Hepatocyte (in vitro differentiated cells): ENCODE measurements around the gene OGDH. TPM values are rescaled to one million over a fixed set of nuclear protein-coding genes. Genes with fewer than 3 reads are reported as not detected.

Experiments
- DNase-seq: peaks from one replicate; pipeline ENCODE4 v3.0.0-alpha.2; 2016; ENCODE audit warnings: low spot score
- H2AFZ ChIP-seq: fragments of 200-600 bp; sonication (generic); 2 replicates; pipeline ENCODE4 v1.6.0; 2016; ENCODE audit warnings: antibody characterized with exemption, mild to moderate bottlenecking
- H3K27ac ChIP-seq: fragments of 200-600 bp; sonication (generic); 2 replicates; pipeline ENCODE4 v1.5.1; 2016; ENCODE audit warnings: mild to moderate bottlenecking
- H3K27me3 ChIP-seq: fragments of 200-600 bp; sonication (generic); 2 replicates; pipeline ENCODE4 v1.6.1; 2016
- H3K36me3 ChIP-seq: fragments of 200-600 bp; sonication (generic); replicated peaks from 2 replicates; pipeline ENCODE4 v1.5.1; 2016; ENCODE audit warnings: low read depth; ENCODE audit not compliant: insufficient read depth
- H3K4me1 ChIP-seq: fragments of 200-600 bp; sonication (generic); 2 replicates; pipeline ENCODE4 v1.5.1; 2016; ENCODE audit warnings: mild to moderate bottlenecking, moderate library complexity; ENCODE audit not compliant: insufficient read depth
- H3K4me2 ChIP-seq: fragments of 200-600 bp; sonication (generic); 2 replicates; pipeline ENCODE4 v1.6.0; 2016
- H3K4me3 ChIP-seq: fragments of 200-600 bp; sonication (generic); 2 replicates; pipeline ENCODE4 v1.5.1; 2016; ENCODE audit warnings: mild to moderate bottlenecking
- H3K79me2 ChIP-seq: fragments of 200-600 bp; sonication (generic); 2 replicates; pipeline ENCODE4 v1.6.0; 2017; ENCODE audit warnings: mild to moderate bottlenecking
- H3K9me2 ChIP-seq: fragments of 200-600 bp; sonication (generic); replicated peaks from 2 replicates; pipeline ENCODE4 v1.6.0; 2017; ENCODE audit warnings: mild to moderate bottlenecking; ENCODE audit not compliant: insufficient read depth
- H3K9me3 ChIP-seq: fragments of 200-600 bp; sonication (generic); 2 replicates; pipeline ENCODE4 v1.5.1; 2016; ENCODE audit warnings: low read depth, mild to moderate bottlenecking
- H4K20me1 ChIP-seq: fragments of 200-600 bp; sonication (generic); 2 replicates; pipeline ENCODE4 v1.6.0; 2016; ENCODE audit warnings: mild to moderate bottlenecking; ENCODE audit not compliant: insufficient read depth, poor library complexity, severe bottlenecking
- CTCF ChIP-seq: fragments of 200-600 bp; sonication (generic); IDR thresholded peaks from 2 replicates; pipeline ENCODE4 v1.5.1; 2016; ENCODE audit warnings: antibody characterized with exemption, mild to moderate bottlenecking; ENCODE audit not compliant: poor library complexity
- EZH2 ChIP-seq: fragments of 200-600 bp; sonication (generic); IDR thresholded peaks from 2 replicates; pipeline ENCODE4 v1.6.1; 2016; ENCODE audit warnings: antibody characterized with exemption, mild to moderate bottlenecking, borderline replicate concordance
- EZH2phosphoT487 ChIP-seq: fragments of 200-600 bp; sonication (generic); IDR thresholded peaks from one replicate; pipeline ENCODE4 v1.6.1; 2018; ENCODE audit warnings: antibody characterized with exemption, mild to moderate bottlenecking, low read depth, moderate library complexity; ENCODE audit not compliant: unreplicated experiment, severe bottlenecking
- WGBS: methylation state at CpG from one replicate; pipeline ENCODE4 v1.1.6; 2016; ENCODE audit warnings: low lambda C conversion rate; ENCODE audit errors: missing lambda C conversion rate; 5-methylcytosine and 5-hydroxymethylcytosine counted together
- polyA plus RNA-seq: library from polyadenylated mRNA; unstranded; fragments of >200 nt; fragmentation: Nextera tagmentation; extraction: Ambion mirVana; gene quantifications from 2 replicates; pipeline ENCODE4 v1.2.1, GENCODE V29; 2016
- total RNA-seq: library from RNA; depleted of rRNA; stranded (reverse); fragments of >200 nt; gene quantifications from 2 replicates; pipeline ENCODE4 v1.2.3, GENCODE V29; 2014

The OGDH gene
- total and polyA plus RNA-seq, 2 experiments from 2014 or later, result 40.8 to 65.3 TPM

GRCh38 chr7:44581879-44582603 lies 24.4 kb upstream of the OGDH start, which contains the start of gene TMED4:
TMED4 (minus strand) TSS chr7:44582231; CDS start chr7:44582206, 25 bp downstream.
- Histone ChIP-seq H3K4me3 (peak within 1 kb of the TSS; percentile 53), H3K27me3 (no peaks in the 10 kb centered on the region), H3K4me1 (peaks cover 8% of the 10 kb centered on the region), H3K9me3 (no peaks in the 10 kb centered on the region), H3K27ac (peak within 1 kb of the TSS; percentile 90), H3K79me2 (peaks cover 33% of the 10 kb centered on the region), H3K4me2 (peak within 1 kb of the TSS; percentile 91), H3K36me3 (no peaks in the 10 kb centered on the region), H3K9me2 (no peaks in the 10 kb centered on the region), H2AFZ (peak within 1 kb of the TSS; percentile 50), H4K20me1 (no peaks in the 10 kb centered on the region)
- TF ChIP-seq EZH2 (no peak), CTCF (no peak), EZH2phosphoT487 (no peak)
- peak; percentile 100 for DNase-seq
- 2% methylated on average over 52 of the region's 71 CpGs for WGBS

- Histone ChIP-seq H3K27ac (peak overlapping the region; percentile 90), H2AFZ (peak overlapping the region; percentile 50), H3K4me3 (peak overlapping the region; percentile 19), H3K9me2 (no peaks in the 10 kb centered on the region), H3K4me2 (peak overlapping the region; percentile 67), H3K9me3 (no peaks in the 10 kb centered on the region), H4K20me1 (no peaks in the 10 kb centered on the region), H3K4me1 (peaks cover 8% of the 10 kb centered on the region), H3K79me2 (peaks cover 31% of the 10 kb centered on the region), H3K27me3 (no peaks in the 10 kb centered on the region), H3K36me3 (no peaks in the 10 kb centered on the region)
- no peak for DNase-seq
- WGBS, result 96% methylated on average over 13 of the region's 13 CpGs
- TF ChIP-seq EZH2 (no peak), CTCF (no peak), EZH2phosphoT487 (no peak)
Observed at GRCh38 chr7:44583146-44583865, 23.1 kb upstream of the OGDH start.

- no peaks in the 10 kb centered on the region for H3K4me1 ChIP-seq
- 47% methylated on average over 6 of the region's 6 CpGs for WGBS
- peak; percentile 64 for DNase-seq
Observed at GRCh38 chr7:44587843-44588711, 18.4 kb upstream of the OGDH start.

More at GRCh38 chr7:44587843-44588711, 18.4 kb upstream of the OGDH start:
- Histone ChIP-seq H3K27ac (no peak overlapping the region), H2AFZ (no peak overlapping the region), H3K27me3 (no peaks in the 10 kb centered on the region), H3K36me3 (no peaks in the 10 kb centered on the region), H4K20me1 (no peaks in the 10 kb centered on the region), H3K79me2 (no peaks in the 10 kb centered on the region), H3K9me3 (no peaks in the 10 kb centered on the region), H3K9me2 (no peaks in the 10 kb centered on the region), H3K4me3 (no peak overlapping the region), H3K4me2 (no peak overlapping the region)
- TF ChIP-seq CTCF (peak; percentile 85), EZH2 (no peak)
